Vagina (tissue), 2 donors: ENCODE results near the gene PTPN1. TPM values are rescaled to one million over a fixed set of nuclear protein-coding genes. Genes with fewer than 3 reads are reported as not detected.

Experiments
- DNase-seq, 2 donors: peaks; one replicate each; pipeline ENCODE4 v3.0.0-alpha.2; 2017; ENCODE audit errors: extremely low spot score in 2 of 2
- H3K27ac ChIP-seq: fragments of 200-600 bp; sonication (generic); one replicate; pipeline ENCODE4 v1.5.1; 2019
- H3K27me3 ChIP-seq: fragments of 200-600 bp; sonication (generic); one replicate; pipeline ENCODE4 v1.5.1; 2019
- H3K36me3 ChIP-seq, 2 donors: fragments of 200-600 bp; sonication (generic); one replicate each; pipeline ENCODE4 v1.5.1; 2017 to 2019
- H3K4me1 ChIP-seq: fragments of 200-600 bp; sonication (generic); one replicate; pipeline ENCODE4 v1.5.1; 2019
- H3K4me3 ChIP-seq, 2 donors: fragments of 200-600 bp; sonication (generic); 1 replicate in 1 of 2; 2 replicates in 1 of 2; pipeline ENCODE4 v1.5.1; 2016 to 2019
- H3K9me3 ChIP-seq: fragments of 200-600 bp; sonication (generic); one replicate; pipeline ENCODE4 v1.5.1; 2019
- CTCF ChIP-seq, 3 experiments: fragments of 450-650 bp in 2 of 3; fragments of 200-600 bp in 1 of 3; sonication (generic) in 1 of 3; IDR thresholded peaks; one replicate each; pipeline ENCODE4 v1.5.1; 2017 to 2019; ENCODE audit warnings: antibody characterized with exemption in 3 of 3, mild to moderate bottlenecking in 2 of 3, moderate library complexity in 2 of 3
- POLR2A ChIP-seq, 2 donors: fragments of 450-650 bp; IDR thresholded peaks; one replicate each; pipeline ENCODE4 v1.6.1; 2017; ENCODE audit warnings: antibody characterized with exemption in 2 of 2, mild to moderate bottlenecking in 2 of 2, moderate library complexity in 2 of 2
- POLR2AphosphoS5 ChIP-seq, 2 donors: sonication (generic); formaldehyde crosslinking; IDR thresholded peaks; one replicate each; pipeline ENCODE4 v1.9.0; 2017; ENCODE audit warnings: antibody characterized with exemption in 2 of 2, mild to moderate bottlenecking in 2 of 2, low read depth in 1 of 2; ENCODE audit not compliant: insufficient read depth in 1 of 2
- intact Hi-C: fragments of 100-400 bp; cut with DNase I; formaldehyde crosslinking; loops from one replicate; pipeline ENCODE4 v1.15.1; 2023
- total RNA-seq: library from RNA; depleted of rRNA; stranded (reverse); fragments of >200 nt; gene quantifications from one replicate; pipeline ENCODE4 v1.2.3, GENCODE V29; 2016

Gene PTPN1
- total RNA-seq, 1 donor from 2014 or later = 25.3 TPM

GRCh38 chr20:50525681-50526080 is 15.5 kb downstream of the PTPN1 start:
- H3K27me3 ChIP-seq = no peaks in the 10 kb centered on the region
- no peak for DNase-seq
- TF ChIP-seq CTCF (IDR thresholded peaks at IDR 0.05) = no peak
- TF ChIP-seq POLR2A (IDR thresholded peaks at IDR 0.05) = no peak
- TF ChIP-seq POLR2AphosphoS5 (IDR thresholded peaks at IDR 0.05; ENCODE audit: insufficient read depth in 1 of 2, low read depth in 1 of 2) = no peak
- intact Hi-C loops = no loop called here
- no peaks in the 10 kb centered on the region for H3K9me3 ChIP-seq
- H3K36me3 ChIP-seq = no peaks in the 10 kb centered on the region
- peaks cover 91% of the 10 kb centered on the region for H3K4me1 ChIP-seq
- no peak overlapping the region for H3K4me3 ChIP-seq
- no peak overlapping the region for H3K27ac ChIP-seq

- Histone ChIP-seq H3K4me3 (no peak overlapping the region), H3K4me1 (peaks cover 91% of the 10 kb centered on the region), H3K27ac (no peak overlapping the region), H3K36me3 (no peaks in the 10 kb centered on the region), H3K27me3 (no peaks in the 10 kb centered on the region), H3K9me3 (no peaks in the 10 kb centered on the region)
- DNase-seq = no peak
- intact Hi-C loops = no loop called here
- TF ChIP-seq POLR2AphosphoS5 (IDR thresholded peaks at IDR 0.05; ENCODE audit: insufficient read depth in 1 of 2, low read depth in 1 of 2) (no peak), CTCF (IDR thresholded peaks at IDR 0.05) (no peak), POLR2A (IDR thresholded peaks at IDR 0.05) (no peak)
Observed at GRCh38 chr20:50526403-50526989, 16.3 kb downstream of the PTPN1 start.

DNA sequence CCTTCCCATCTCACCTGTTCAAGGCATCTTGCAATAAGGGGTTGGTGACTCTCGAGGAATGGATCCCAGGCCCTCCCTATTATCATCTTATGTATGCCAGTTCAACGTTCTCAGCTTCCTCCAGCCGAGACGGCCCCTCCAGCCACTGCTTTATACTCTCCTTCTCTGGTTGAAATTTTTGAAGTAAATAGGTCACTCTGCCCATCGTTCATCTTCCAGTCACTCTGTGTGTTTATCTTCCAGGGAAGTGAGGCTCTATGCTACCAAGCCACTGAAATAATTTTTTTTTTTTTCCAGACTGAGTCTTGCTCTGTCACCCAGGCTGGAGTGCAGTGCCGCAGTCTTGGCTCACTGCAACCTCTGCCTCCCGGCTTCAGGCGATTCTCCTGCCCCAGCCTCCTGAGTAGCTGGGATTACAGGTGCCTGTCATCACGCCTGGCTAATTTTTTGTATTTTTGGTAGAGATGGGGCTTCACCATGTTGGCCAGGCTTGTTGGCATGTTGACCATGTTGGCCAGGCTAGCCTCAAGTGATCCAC is 17.0 kb downstream of the PTPN1 start:
- no peaks in the 10 kb centered on the region for H3K9me3 ChIP-seq
- peaks cover 91% of the 10 kb centered on the region for H3K4me1 ChIP-seq
- TF ChIP-seq POLR2AphosphoS5 (IDR thresholded peaks at IDR 0.05; ENCODE audit: insufficient read depth in 1 of 2, low read depth in 1 of 2) (no peak), POLR2A (IDR thresholded peaks at IDR 0.05) (no peak)
- intact Hi-C loops = no loop called here
- no peaks in the 10 kb centered on the region for H3K27me3 ChIP-seq
- no peak overlapping the region for H3K27ac ChIP-seq
- no peak for DNase-seq
- no peak overlapping the region for H3K4me3 ChIP-seq
- H3K36me3 ChIP-seq = no peaks in the 10 kb centered on the region

DNA sequence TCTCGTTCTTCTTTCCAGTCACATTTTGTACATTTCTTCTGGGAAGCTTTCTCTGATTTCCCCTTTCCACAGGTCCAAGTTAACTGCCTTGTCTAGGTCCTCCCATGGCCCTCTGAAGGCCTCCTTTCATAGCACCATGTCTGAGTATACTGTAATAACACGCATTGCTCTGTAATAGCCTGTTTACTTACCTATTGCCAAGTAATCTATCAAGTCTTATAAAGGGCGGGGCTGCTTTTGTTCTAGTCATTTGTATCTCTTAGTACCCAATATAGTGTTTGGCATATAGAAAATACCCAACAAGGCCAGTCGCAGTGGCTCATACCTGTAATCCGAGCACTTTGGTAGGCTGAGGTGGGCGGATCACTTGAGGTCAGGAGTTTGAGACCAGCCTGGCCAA is 17.9 kb downstream of the PTPN1 start:
- intact Hi-C loops = no loop called here
- H3K27ac ChIP-seq = peak overlapping the region; percentile 38

DNA sequence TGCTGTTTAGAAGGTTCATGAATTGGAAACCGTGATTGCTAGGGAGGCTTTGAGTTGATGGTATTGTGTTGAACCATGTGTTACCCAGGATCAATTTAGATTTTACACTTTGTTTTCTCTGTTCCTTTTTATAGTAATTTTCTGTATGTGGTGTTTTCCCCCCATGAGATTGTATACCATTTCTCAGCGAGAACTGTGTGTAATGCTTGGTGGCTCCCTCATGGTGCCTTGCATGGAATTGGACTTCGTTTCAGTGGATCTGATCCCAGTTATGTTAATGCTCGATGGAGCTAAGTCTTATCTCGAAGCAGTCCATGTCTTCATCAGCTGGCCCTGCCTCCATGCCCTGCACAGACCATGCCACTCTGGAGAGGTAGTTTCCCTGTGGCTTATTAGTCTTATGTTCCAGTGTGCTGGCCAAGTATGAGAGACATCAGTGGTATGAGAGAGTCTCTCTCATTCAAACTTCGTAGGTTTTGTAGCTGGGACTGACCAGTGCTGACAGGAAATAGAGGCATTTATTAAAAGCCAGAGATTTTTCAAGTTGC is 18.7 kb downstream of the PTPN1 start:
- Histone ChIP-seq H3K4me1 (peaks cover 83% of the 10 kb centered on the region), H3K27me3 (no peaks in the 10 kb centered on the region), H3K9me3 (no peaks in the 10 kb centered on the region), H3K27ac (no peak overlapping the region), H3K36me3 (no peaks in the 10 kb centered on the region), H3K4me3 (no peak overlapping the region)
- TF ChIP-seq POLR2AphosphoS5 (IDR thresholded peaks at IDR 0.05; ENCODE audit: insufficient read depth in 1 of 2, low read depth in 1 of 2) (no peak), CTCF (IDR thresholded peaks at IDR 0.05) (no peak), POLR2A (IDR thresholded peaks at IDR 0.05) (no peak)
- no peak for DNase-seq
- intact Hi-C loops = no loop called here

More for the DNA sequence above, 17.9 kb downstream of the PTPN1 start:
- H3K27me3 ChIP-seq = no peaks in the 10 kb centered on the region
- DNase-seq = no peak
- TF ChIP-seq POLR2A (IDR thresholded peaks at IDR 0.05) (no peak), POLR2AphosphoS5 (IDR thresholded peaks at IDR 0.05; ENCODE audit: insufficient read depth in 1 of 2, low read depth in 1 of 2) (no peak), CTCF (IDR thresholded peaks at IDR 0.05) (no peak)
- H3K9me3 ChIP-seq = no peaks in the 10 kb centered on the region
- H3K36me3 ChIP-seq = no peaks in the 10 kb centered on the region
- peaks cover 91% of the 10 kb centered on the region for H3K4me1 ChIP-seq
- no peak overlapping the region for H3K4me3 ChIP-seq
